GM04504 (cell line): ENCODE measurements around the gene OR2H2.
A peak's percentile ranks its signal among the peaks of the same experiment; 100 is the strongest.

Experiments used
- DNase-seq: peaks from one replicate; pipeline ENCODE4 v3.0.0-alpha.2; 2012; ENCODE audit warnings: low read depth

OR2H2 gene

GRCh38 chr6:29584821-29585220, at the start of gene OR2H2:
OR2H2 (plus strand) TSS chr6:29585121; CDS start chr6:29587945, 2,824 bp downstream.
- no peak for DNase-seq

DNA sequence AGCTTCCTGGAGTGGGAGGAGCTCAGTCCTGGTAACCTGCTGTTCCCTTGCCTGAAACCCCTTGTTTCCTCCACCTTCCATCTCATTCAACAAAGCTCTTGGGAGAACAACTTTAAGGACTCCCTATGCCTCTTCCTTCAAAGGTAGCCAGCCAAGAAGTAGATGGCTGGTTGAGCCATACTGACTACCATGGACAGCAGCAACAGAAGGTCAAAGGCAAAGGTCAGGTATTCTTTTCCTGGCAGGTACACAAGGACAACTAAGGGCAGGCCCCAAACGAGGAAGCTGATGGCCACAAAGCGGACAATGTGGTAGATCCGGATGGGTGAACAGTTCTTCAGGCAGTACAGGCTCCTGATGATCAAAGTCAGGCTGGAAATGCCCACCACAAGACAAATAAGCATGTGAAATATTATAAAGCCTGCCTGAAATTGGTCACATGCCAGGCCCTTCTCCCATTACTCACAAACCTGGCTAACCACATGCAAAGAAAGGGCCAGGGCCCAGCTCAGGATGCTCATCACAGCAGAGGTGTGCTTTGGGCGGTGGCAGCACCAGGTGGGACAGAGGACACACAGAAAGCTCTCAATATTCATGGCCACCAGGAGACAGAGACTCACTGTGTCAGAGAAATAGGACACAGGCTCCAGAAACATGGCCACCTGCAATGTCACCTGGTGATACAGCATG, 47.1 kb upstream of the OR2H2 start:
- DNase-seq = no peak

DNA sequence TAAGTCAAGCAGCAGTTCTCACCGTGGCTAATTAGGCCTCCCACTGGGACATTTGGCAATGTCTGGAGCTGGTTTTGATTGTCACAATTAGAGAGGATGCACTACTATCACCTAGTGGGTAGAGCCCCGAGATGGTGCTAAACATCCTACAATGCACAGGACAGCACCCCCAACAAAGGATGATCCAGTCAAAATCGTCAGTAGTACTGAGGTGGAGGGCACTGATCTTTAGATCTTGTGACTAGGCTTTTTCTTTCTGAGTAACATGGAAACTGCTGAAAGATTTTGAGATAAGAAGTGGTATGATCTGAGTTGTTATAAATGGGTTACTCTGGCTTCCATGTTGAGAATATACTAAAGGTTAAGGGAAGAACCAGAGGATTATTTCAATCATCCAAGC, 37.3 kb upstream of the OR2H2 start:
- DNase-seq = no peak

GRCh38 chr6:29552512-29553051, 32.3 kb upstream of the OR2H2 start:
- peak; percentile 28 for DNase-seq

GRCh38 chr6:29553268-29554057, 31.5 kb upstream of the OR2H2 start:
- DNase-seq = peak; percentile 22

DNA sequence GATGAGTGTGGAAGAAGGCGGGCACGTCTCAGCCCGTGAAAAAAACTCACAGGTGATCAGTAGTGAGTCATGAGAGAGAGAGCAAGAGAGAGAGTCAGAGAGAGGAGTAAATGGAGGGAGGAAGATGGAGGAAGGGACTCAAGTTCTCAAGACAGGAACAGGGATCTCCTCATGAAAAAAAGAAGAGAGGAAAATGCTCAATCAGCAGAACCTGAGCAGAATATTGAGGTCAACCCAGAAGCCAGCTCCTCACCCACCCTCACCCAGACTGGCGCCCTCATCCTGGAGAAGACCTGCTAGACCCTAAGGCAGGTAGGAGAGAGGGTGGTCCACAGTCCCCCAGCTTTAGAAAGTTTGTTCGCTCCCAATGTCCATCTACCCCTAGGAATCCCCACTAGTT, 30.2 kb upstream of the OR2H2 start:
- no peak for DNase-seq

GRCh38 chr6:29557320-29557719, 27.6 kb upstream of the OR2H2 start:
- DNase-seq = no peak

DNA sequence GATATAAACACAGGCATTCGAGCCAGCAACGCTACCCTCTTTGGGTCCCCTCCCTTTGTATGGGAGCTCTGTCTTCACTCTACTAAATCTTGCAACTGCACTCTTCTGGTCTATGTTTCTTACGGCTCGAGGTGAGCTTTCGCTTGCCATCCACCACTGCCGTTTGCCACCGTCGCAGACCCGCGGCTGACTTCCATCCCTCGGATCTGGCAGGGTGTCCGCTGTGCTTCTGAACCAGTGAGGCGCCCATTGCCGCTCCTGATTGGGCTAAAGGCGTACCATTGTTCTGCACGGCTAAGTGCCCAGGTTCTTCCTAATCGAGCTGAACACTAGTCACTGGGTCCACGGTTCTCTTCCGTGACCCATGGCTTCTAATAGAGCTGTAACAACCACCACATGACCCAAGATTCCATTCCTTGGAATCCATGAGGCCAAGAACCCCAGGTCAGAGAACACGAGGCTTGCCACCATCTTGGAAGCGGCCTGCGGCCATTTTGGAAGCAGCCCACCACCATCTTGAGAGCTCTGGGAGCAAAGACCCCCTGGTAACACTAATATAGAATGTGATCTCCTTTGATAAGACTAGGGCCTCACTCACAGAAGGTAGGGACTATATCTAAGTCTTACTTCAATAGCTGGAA, 26.4 kb upstream of the OR2H2 start:
- no peak for DNase-seq

DNA sequence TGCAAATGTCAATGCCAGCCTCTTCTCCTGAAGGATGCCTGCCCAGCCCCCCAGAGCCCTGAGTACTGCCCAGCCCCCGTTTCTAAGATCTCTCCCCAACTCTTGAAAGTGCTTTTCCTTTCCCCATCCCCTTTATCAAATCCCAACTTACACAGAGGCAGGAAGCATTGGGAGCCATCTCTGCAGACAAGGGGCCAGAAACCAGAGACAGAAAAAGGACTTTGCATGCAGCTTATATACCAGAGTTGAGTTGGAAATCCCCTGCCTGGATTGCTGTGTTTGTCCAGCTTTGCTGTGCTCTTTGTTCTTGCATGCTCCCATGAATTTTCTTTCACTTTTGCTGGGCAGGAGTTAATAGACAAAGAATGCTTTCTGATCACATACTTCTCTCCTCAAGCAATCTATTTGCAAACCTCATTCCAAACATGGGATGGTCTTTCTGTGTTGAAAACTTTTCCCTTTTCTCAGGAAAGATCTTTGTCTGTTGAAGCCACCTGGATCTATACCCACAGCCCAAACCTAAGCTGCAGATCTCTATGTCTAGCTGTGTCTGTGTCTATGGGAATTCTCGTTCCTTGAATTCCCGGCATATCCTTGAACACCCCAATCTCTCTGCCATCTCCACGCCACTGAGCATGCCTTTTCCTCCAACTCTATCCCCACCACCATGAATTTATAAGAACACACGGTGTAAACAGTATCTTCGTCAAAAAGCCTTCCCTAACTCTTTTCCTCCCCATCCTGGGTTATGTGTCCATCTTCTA, 25.2 kb upstream of the OR2H2 start, which contains the start of gene UBD:
Gene UBD (minus strand): TSS at position 209 of the 764 bp plus-strand sequence. CDS start 31 bp downstream, at position 178.
- DNase-seq = no peak

- DNase-seq = no peak
These were observed 23.8 kb upstream of the OR2H2 start for GRCh38 chr6:29561091-29561490.

- no peak for DNase-seq
These were observed 23.2 kb upstream of the OR2H2 start for GRCh38 chr6:29561606-29562181.

GRCh38 chr6:29563435-29563965, 21.4 kb upstream of the OR2H2 start:
- DNase-seq = no peak

DNA sequence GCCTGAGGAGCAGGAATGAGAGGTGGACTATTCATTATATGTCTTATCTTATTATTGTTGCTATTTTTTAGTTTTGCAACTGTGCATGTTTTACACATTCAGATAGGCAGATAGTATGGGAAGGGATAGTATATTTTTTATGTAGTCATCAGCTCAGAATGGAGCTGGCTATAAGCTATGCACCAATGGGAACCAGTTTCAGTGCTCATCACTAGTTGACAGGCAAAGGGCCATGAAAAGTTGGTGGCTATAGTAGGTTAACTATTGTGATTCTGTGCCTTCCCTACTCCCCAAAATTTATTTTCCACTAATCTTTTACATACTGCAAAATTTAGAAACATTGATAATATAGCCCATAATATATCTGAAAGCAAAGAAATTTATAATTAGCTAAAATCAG, 20.0 kb upstream of the OR2H2 start:
- DNase-seq = no peak

- DNase-seq = no peak
These were observed 18.1 kb upstream of the OR2H2 start for GRCh38 chr6:29566856-29567255.

- DNase-seq = no peak
These were observed 17.4 kb upstream of the OR2H2 start for GRCh38 chr6:29567541-29567940.

DNA sequence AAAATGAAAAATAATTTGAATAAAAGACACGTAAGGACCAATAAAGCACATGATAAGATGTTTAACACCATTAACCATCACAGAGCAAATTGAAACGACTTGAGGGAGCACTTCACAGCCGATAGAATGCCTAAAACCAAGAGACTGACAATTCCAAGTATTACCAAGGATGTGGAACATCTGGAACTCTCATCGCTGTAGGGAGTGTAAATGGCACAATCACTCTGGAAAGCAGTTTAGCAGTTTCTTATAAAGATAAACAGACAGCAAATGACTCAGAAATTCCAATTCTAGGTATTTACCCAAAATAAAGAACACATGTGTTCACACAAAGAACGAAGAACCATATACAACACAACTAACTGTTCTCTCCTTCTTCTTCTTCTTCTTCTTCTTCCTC, 16.9 kb upstream of the OR2H2 start:
- DNase-seq = no peak

DNA sequence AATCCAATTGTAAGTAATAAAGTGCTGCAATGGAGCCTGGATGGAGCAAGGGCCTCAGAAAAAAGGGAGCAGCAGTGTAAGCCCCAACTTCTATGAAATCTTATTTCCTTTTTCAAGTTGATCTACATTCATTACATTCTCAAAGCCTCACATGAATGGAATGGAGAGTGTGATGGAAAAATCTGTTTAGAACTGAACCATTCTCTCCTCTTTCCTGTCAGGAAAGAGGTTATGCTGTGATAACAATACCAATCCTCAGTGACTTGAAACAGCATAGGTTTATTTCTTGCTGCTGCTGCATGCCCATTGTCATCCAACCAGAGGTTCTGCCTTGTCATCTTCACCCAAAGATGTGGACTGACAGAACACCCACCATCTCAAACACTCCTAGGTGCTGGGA, 8.9 kb upstream of the OR2H2 start:
- no peak for DNase-seq

- no peak for DNase-seq
These were observed 7.4 kb upstream of the OR2H2 start for GRCh38 chr6:29577544-29577943.

DNA sequence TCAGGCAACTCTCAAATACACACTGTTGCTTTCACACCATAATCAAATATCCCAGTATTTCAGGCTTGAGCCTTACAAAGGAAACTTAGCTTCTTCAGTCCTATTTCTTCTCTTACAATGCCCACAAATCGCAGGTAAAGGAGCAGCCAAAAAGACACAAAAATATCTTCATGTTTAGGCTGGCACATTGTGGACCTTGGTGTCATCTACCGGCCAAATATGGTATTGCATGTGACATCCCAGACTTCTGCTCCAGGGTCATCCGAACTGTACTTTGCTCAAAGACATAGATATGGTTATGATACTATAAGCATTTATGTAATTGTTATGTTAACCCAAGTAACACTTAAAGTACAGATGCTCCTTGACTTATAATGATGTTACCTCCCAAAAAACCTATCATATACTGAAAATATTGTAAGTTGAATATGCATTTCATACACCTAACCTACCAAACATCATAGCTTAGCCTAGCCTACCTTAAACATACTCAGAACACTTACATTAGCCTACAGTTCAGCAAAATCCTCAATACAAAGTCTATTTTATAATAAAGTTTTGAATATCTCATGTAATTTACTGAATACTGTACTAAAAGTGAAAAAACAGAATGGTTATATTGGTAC, 4.6 kb downstream of the OR2H2 start:
- DNase-seq = peak; percentile 9

DNA sequence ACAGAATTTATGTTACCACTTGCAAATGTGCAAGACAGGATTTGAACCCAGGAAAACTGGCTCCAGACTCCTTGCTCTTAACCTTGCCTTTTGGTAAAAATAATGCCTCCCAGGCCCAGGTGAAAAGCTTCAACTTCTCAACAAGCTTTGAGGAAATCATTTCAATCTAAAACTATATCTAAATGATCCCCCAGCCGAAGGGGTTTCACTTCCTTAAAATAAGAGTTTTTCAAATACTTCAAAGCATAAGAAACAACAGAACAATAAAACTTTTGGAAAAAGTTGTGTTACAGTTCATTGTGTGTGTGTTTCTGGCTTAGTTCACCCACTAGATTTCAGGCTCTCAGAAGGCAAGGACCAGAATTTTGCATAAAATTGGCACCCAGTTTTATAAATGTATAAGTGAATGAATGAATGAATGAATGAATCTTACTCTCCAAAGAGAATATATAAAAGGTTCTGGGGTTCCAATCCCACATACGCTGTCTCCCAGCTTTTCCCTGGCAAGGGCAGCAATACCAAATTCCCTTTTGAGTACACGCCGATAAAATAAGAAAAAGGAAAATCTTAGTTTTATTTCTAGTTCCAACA, 5.4 kb downstream of the OR2H2 start:
- DNase-seq = no peak
